ENCODE data around the gene GPN2.
"Not testable (repeated sequence)": the region's sequence is repeated elsewhere in the genome, so short reads cannot be mapped to it uniquely, and the experiment has no call there.

Gene GPN2

GRCh38 chr1:26894263-26894662 is 4.2 kb upstream of the GPN2 start:
- Histone ChIP-seq H3K9ac (ENCODE audit: low read depth, low read length) (no peak overlapping the region), H3K36me3 (ENCODE audit: control insufficient read depth, insufficient read depth, low read length) (peaks cover 15% of the 10 kb centered on the region), H3K4me3 (ENCODE audit: low read depth, low read length) (no peak overlapping the region), H3K9me3 (ENCODE audit: control insufficient read depth, insufficient read depth, low read length) (no peaks in the 10 kb centered on the region), H3K27me3 (ENCODE audit: control insufficient read depth, insufficient read depth, low read length) (no peaks in the 10 kb centered on the region), H3K4me1 (ENCODE audit: control insufficient read depth, insufficient read depth, low read length) (peaks cover 2% of the 10 kb centered on the region)

GRCh38 chr1:26890467-26890796 is 349 bp upstream of the GPN2 start:
- peaks cover 4% of the 10 kb centered on the region for H3K4me1 ChIP-seq (ENCODE audit: control insufficient read depth, insufficient read depth, low read length)
- H3K9me3 ChIP-seq (ENCODE audit: control insufficient read depth, insufficient read depth, low read length): no peaks in the 10 kb centered on the region
- H3K4me3 ChIP-seq (ENCODE audit: low read depth, low read length): peak overlapping the region; percentile 89
- peak overlapping the region; percentile 93 for H3K9ac ChIP-seq (ENCODE audit: low read depth, low read length)
- no peaks in the 10 kb centered on the region for H3K27me3 ChIP-seq (ENCODE audit: control insufficient read depth, insufficient read depth, low read length)
- H3K36me3 ChIP-seq (ENCODE audit: control insufficient read depth, insufficient read depth, low read length): peaks cover 22% of the 10 kb centered on the region

GRCh38 chr1:26888231-26888630 is 1.9 kb downstream of the GPN2 start:
- Histone ChIP-seq H3K36me3 (ENCODE audit: control insufficient read depth, insufficient read depth, low read length) (peaks cover 28% of the 10 kb centered on the region), H3K9me3 (ENCODE audit: control insufficient read depth, insufficient read depth, low read length) (no peaks in the 10 kb centered on the region), H3K27me3 (ENCODE audit: control insufficient read depth, insufficient read depth, low read length) (no peaks in the 10 kb centered on the region)

GRCh38 chr1:26887125-26887524 is 3.0 kb downstream of the GPN2 start:
- H3K27me3 ChIP-seq (ENCODE audit: control insufficient read depth, insufficient read depth, low read length): no peaks in the 10 kb centered on the region
- H3K36me3 ChIP-seq (ENCODE audit: control insufficient read depth, insufficient read depth, low read length): peaks cover 26% of the 10 kb centered on the region
- peaks cover 4% of the 10 kb centered on the region for H3K4me1 ChIP-seq (ENCODE audit: control insufficient read depth, insufficient read depth, low read length)

More at GRCh38 chr1:26888231-26888630, 1.9 kb downstream of the GPN2 start:
- no peak overlapping the region for H3K9ac ChIP-seq (ENCODE audit: low read depth, low read length)
- peaks cover 4% of the 10 kb centered on the region for H3K4me1 ChIP-seq (ENCODE audit: control insufficient read depth, insufficient read depth, low read length)
- no peak overlapping the region for H3K4me3 ChIP-seq (ENCODE audit: low read depth, low read length)

GRCh38 chr1:26882696-26883463 is 7.2 kb downstream of the GPN2 start:
- H3K4me3 ChIP-seq (ENCODE audit: low read depth, low read length): no peak overlapping the region
- H3K9me3 ChIP-seq (ENCODE audit: control insufficient read depth, insufficient read depth, low read length): no peaks in the 10 kb centered on the region
- H3K9ac ChIP-seq (ENCODE audit: low read depth, low read length): no peak overlapping the region
- H3K36me3 ChIP-seq (ENCODE audit: control insufficient read depth, insufficient read depth, low read length): peaks cover 31% of the 10 kb centered on the region
- H3K4me1 ChIP-seq (ENCODE audit: control insufficient read depth, insufficient read depth, low read length): no peaks in the 10 kb centered on the region
- no peaks in the 10 kb centered on the region for H3K27me3 ChIP-seq (ENCODE audit: control insufficient read depth, insufficient read depth, low read length)

More at GRCh38 chr1:26887125-26887524, 3.0 kb downstream of the GPN2 start:
- H3K9ac ChIP-seq (ENCODE audit: low read depth, low read length): no peak overlapping the region
- H3K4me3 ChIP-seq (ENCODE audit: low read depth, low read length): no peak overlapping the region
- no peaks in the 10 kb centered on the region for H3K9me3 ChIP-seq (ENCODE audit: control insufficient read depth, insufficient read depth, low read length)

DNA sequence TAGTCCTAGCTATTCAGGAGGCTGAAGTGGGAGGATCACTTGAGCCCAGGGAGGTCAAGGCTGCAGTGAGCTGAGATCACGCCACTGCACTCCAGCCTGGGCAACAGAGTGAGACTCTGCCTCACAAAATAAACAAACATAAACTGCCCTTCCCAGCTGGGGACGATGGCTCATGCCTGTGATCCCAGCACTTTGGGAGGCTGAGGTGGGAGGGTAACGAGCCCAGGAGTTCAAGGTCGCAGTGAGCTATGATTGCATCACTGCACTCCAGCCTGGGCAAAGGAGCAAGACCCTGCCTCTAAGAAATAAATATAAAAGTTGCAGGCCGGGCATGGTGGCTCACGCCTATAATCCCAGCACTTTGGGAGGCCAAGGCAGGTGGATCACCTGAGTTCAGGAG is 8.5 kb downstream of the GPN2 start:
- not testable (repeated sequence) for H3K9ac ChIP-seq (ENCODE audit: low read depth, low read length); H3K9me3 ChIP-seq (ENCODE audit: control insufficient read depth, insufficient read depth, low read length)
- H3K36me3 ChIP-seq (ENCODE audit: control insufficient read depth, insufficient read depth, low read length): peaks cover 36% of the 10 kb centered on the region

DNA sequence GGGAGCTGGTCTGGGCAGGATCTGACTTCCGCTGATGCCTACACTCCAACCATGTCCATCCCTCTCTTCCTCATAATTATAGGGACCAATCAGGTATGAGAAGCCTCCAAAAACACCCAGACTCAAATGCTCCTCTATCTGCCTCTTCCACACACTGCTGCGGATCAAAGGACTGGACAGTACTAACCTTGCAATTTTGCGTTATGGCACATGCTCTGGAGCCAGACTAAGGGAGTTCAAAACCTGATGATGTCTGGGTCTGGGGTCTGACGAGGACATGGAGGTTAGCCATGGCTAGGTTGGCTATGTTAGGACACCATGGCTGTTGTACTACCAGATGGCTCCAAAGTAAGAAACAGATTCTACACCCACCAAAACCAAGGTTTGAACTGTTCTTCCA is 10.3 kb downstream of the GPN2 start:
- H3K27me3 ChIP-seq (ENCODE audit: control insufficient read depth, insufficient read depth, low read length): no peaks in the 10 kb centered on the region
- H3K4me3 ChIP-seq (ENCODE audit: low read depth, low read length): no peak overlapping the region
- H3K9ac ChIP-seq (ENCODE audit: low read depth, low read length): no peak overlapping the region
- no peaks in the 10 kb centered on the region for H3K9me3 ChIP-seq (ENCODE audit: control insufficient read depth, insufficient read depth, low read length)
- H3K4me1 ChIP-seq (ENCODE audit: control insufficient read depth, insufficient read depth, low read length): no peaks in the 10 kb centered on the region
- H3K36me3 ChIP-seq (ENCODE audit: control insufficient read depth, insufficient read depth, low read length): peaks cover 26% of the 10 kb centered on the region

More for the DNA sequence above, 8.5 kb downstream of the GPN2 start:
- H3K4me3 ChIP-seq (ENCODE audit: low read depth, low read length); H3K4me1 ChIP-seq (ENCODE audit: control insufficient read depth, insufficient read depth, low read length); H3K27me3 ChIP-seq (ENCODE audit: control insufficient read depth, insufficient read depth, low read length): not testable (repeated sequence)

GRCh38 chr1:26877326-26877725 is 12.8 kb downstream of the GPN2 start:
- H3K36me3 ChIP-seq (ENCODE audit: control insufficient read depth, insufficient read depth, low read length): peaks cover 14% of the 10 kb centered on the region
- H3K4me3 ChIP-seq (ENCODE audit: low read depth, low read length): no peak overlapping the region
- no peaks in the 10 kb centered on the region for H3K9me3 ChIP-seq (ENCODE audit: control insufficient read depth, insufficient read depth, low read length)
- no peak overlapping the region for H3K9ac ChIP-seq (ENCODE audit: low read depth, low read length)
- no peaks in the 10 kb centered on the region for H3K4me1 ChIP-seq (ENCODE audit: control insufficient read depth, insufficient read depth, low read length)
- no peaks in the 10 kb centered on the region for H3K27me3 ChIP-seq (ENCODE audit: control insufficient read depth, insufficient read depth, low read length)

GRCh38 chr1:26874896-26875295 is 15.2 kb downstream of the GPN2 start:
- Histone ChIP-seq H3K9me3 (ENCODE audit: control insufficient read depth, insufficient read depth, low read length) (no peaks in the 10 kb centered on the region), H3K9ac (ENCODE audit: low read depth, low read length) (no peak overlapping the region)

GRCh38 chr1:26873097-26873496 is 17.0 kb downstream of the GPN2 start:
- H3K36me3 ChIP-seq (ENCODE audit: control insufficient read depth, insufficient read depth, low read length); H3K27me3 ChIP-seq (ENCODE audit: control insufficient read depth, insufficient read depth, low read length); H3K9ac ChIP-seq (ENCODE audit: low read depth, low read length); H3K4me1 ChIP-seq (ENCODE audit: control insufficient read depth, insufficient read depth, low read length); H3K9me3 ChIP-seq (ENCODE audit: control insufficient read depth, insufficient read depth, low read length); H3K4me3 ChIP-seq (ENCODE audit: low read depth, low read length): not testable (repeated sequence)

More at GRCh38 chr1:26874896-26875295, 15.2 kb downstream of the GPN2 start:
- Histone ChIP-seq H3K36me3 (ENCODE audit: control insufficient read depth, insufficient read depth, low read length) (peaks cover 11% of the 10 kb centered on the region), H3K4me3 (ENCODE audit: low read depth, low read length) (no peak overlapping the region), H3K27me3 (ENCODE audit: control insufficient read depth, insufficient read depth, low read length) (no peaks in the 10 kb centered on the region), H3K4me1 (ENCODE audit: control insufficient read depth, insufficient read depth, low read length) (no peaks in the 10 kb centered on the region)

GRCh38 chr1:26864610-26865480 is 25.2 kb downstream of the GPN2 start:
- H3K4me1 ChIP-seq (ENCODE audit: control insufficient read depth, insufficient read depth, low read length): peaks cover 8% of the 10 kb centered on the region
- peak overlapping the region; percentile 81 for H3K4me3 ChIP-seq (ENCODE audit: low read depth, low read length)
- H3K9me3 ChIP-seq (ENCODE audit: control insufficient read depth, insufficient read depth, low read length): no peaks in the 10 kb centered on the region
- H3K9ac ChIP-seq (ENCODE audit: low read depth, low read length): peak overlapping the region; percentile 70
- H3K27me3 ChIP-seq (ENCODE audit: control insufficient read depth, insufficient read depth, low read length): peaks cover 11% of the 10 kb centered on the region
- no peaks in the 10 kb centered on the region for H3K36me3 ChIP-seq (ENCODE audit: control insufficient read depth, insufficient read depth, low read length)

DNA sequence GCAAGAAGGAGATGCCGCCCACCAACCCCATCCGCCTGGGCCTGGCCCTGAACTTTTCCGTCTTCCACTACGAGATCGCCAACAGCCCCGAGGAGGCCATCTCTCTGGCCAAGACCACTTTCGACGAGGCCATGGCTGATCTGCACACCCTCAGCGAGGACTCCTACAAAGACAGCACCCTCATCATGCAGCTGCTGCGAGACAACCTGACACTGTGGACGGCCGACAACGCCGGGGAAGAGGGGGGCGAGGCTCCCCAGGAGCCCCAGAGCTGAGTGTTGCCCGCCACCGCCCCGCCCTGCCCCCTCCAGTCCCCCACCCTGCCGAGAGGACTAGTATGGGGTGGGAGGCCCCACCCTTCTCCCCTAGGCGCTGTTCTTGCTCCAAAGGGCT is 26.4 kb downstream of the GPN2 start:
- Histone ChIP-seq H3K9me3 (ENCODE audit: control insufficient read depth, insufficient read depth, low read length) (no peaks in the 10 kb centered on the region), H3K4me1 (ENCODE audit: control insufficient read depth, insufficient read depth, low read length) (peaks cover 8% of the 10 kb centered on the region), H3K4me3 (ENCODE audit: low read depth, low read length) (peak overlapping the region; percentile 81), H3K9ac (ENCODE audit: low read depth, low read length) (no peak overlapping the region), H3K36me3 (ENCODE audit: control insufficient read depth, insufficient read depth, low read length) (no peaks in the 10 kb centered on the region), H3K27me3 (ENCODE audit: control insufficient read depth, insufficient read depth, low read length) (peaks cover 11% of the 10 kb centered on the region)

Measured in iPS-15b (cell line).